ENCODE measurements around the gene FCMR.

GRCh38 chr1:206953126-206953525 lies 31.4 kb upstream of the FCMR start:
- TF ChIP-seq POLR2A (IDR thresholded peaks at IDR 0.05; ENCODE audit: low read depth) (no peak), CTCF (IDR thresholded peaks at IDR 0.05) (no peak)
